Measurements from ENCODE around the gene LDB3. TPM values are rescaled to one million over a fixed set of nuclear protein-coding genes. Genes with fewer than 3 reads are reported as not detected.

The LDB3 gene
- total RNA-seq, 2 donors from 2014 or later = 0.66 to 0.78 TPM

DNA sequence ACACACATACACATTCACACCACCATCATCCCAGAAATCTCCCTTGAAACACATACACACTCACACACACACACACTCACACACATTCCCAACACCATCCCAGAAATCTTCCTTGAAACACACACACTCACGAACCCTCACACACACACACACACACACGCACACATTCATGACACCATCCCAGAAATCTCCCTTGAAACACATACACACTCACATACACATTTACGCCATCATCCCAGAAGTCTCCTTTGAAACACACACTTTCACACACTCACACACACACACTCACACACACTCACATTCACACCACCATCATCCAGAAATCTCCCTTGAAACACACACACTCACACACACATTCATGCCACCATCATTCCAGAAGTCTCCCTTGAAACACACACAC, 14.3 kb upstream of the LDB3 start:
- no peak overlapping the region for H3K4me3 ChIP-seq
- no peaks in the 10 kb centered on the region for H3K27me3 ChIP-seq
- H3K36me3 ChIP-seq (replicated peaks in 1 of 2; ENCODE audit: insufficient read depth in 1 of 2, low read depth in 2 of 2) = no peaks in the 10 kb centered on the region
- no peak overlapping the region for H3K27ac ChIP-seq
- no peak for TF ChIP-seq POLR2A (IDR thresholded peaks at IDR 0.05)
- TF ChIP-seq, protein P1, sequence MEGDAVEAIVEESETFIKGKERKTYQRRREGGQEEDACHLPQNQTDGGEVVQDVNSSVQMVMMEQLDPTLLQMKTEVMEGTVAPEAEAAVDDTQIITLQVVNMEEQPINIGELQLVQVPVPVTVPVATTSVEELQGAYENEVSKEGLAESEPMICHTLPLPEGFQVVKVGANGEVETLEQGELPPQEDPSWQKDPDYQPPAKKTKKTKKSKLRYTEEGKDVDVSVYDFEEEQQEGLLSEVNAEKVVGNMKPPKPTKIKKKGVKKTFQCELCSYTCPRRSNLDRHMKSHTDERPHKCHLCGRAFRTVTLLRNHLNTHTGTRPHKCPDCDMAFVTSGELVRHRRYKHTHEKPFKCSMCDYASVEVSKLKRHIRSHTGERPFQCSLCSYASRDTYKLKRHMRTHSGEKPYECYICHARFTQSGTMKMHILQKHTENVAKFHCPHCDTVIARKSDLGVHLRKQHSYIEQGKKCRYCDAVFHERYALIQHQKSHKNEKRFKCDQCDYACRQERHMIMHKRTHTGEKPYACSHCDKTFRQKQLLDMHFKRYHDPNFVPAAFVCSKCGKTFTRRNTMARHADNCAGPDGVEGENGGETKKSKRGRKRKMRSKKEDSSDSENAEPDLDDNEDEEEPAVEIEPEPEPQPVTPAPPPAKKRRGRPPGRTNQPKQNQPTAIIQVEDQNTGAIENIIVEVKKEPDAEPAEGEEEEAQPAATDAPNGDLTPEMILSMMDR (IDR thresholded peaks at IDR 0.05) = no peak
- 90 to 92% methylated on average over 3 of the region's 3 CpGs for WGBS, 2 donors
- ATAC-seq = no peak
- peaks cover 5% of the 10 kb centered on the region for H3K4me1 ChIP-seq
- intact Hi-C loops (cut with DNase I) = no loop called here
- no peak for DNase-seq
- no peaks in the 10 kb centered on the region for H3K9me3 ChIP-seq

DNA sequence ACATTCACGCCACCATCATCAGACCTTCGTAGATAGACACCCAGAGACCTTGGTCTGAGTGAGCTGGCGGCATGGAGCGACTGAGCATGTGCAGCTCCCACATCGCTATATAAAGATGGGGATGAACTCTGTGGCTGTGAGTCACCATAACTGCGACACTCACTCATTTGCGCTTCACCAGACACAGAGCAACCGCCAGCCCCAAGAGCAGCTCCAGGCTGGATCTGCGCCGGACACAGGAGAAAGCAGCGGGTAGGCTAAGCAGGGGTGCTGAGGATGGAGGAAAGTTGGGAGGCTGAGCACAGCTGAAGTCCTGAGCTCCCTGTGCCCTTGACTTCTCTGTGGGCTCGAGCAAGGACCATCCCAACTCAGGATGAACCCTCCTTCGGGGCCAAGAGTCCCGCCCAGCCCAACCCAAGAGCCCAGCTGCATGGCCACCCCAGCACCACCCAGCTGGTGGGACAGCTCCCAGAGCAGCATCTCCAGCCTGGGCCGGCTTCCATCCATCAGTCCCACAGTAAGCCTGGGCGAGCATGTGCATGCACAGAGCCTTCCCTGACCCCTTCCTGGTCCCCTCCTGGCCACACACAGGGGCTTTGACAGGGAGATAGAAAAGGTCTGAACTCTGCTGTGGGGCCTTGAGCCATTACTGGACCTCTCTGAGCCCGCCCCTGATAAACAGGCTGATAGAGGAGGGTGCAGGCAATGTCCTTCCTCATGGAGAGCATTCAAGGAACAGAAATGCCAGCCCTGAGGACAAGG, 13.7 kb upstream of the LDB3 start, which contains the start of gene OPN4:
Gene OPN4 (plus strand): TSS at position 137 of the 762 bp plus-strand sequence. CDS start 237 bp downstream, at position 374.
- ATAC-seq (no peak), DNase-seq (no peak)
- TF ChIP-seq, protein P1 (IDR thresholded peaks at IDR 0.05) = no peak
- no peak for TF ChIP-seq POLR2A (IDR thresholded peaks at IDR 0.05)
- intact Hi-C loops (cut with DNase I) = no loop called here
- H3K9me3 ChIP-seq = no peaks in the 10 kb centered on the region
- H3K36me3 ChIP-seq (replicated peaks in 1 of 2; ENCODE audit: insufficient read depth in 1 of 2, low read depth in 2 of 2) = no peaks in the 10 kb centered on the region
- H3K4me3 ChIP-seq = no peak within 1 kb of the TSS
- 86 to 94% methylated on average over 14 to 15 of the region's 17 CpGs for WGBS, 2 donors
- H3K4me1 ChIP-seq = no peaks in the 10 kb centered on the region
- H3K27ac ChIP-seq = no peak within 1 kb of the TSS
- no peaks in the 10 kb centered on the region for H3K27me3 ChIP-seq

DNA sequence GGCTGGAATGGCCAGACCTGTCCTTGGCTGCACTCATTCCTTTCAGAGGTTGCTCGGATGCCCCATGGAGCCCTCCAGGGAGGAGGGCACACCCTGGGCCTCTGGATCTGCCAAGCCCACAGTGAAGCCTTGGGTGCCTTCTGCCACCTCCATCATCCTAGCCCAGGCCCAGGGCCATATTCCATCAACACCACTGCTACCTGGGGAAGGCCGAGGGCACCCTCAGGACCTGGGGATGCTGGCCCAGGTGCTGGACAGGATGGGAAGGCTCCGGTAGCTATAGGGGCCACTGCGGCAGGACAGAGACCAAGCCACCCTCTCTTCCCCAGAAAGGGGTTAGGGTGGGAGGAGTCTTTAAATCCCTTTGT, 13.2 kb upstream of the LDB3 start:
- 100% methylated on average over 1 to 3 of the region's 4 CpGs for WGBS, 2 donors
- Histone ChIP-seq H3K4me1 (no peaks in the 10 kb centered on the region), H3K9me3 (no peaks in the 10 kb centered on the region), H3K4me3 (no peak overlapping the region), H3K36me3 (replicated peaks in 1 of 2; ENCODE audit: insufficient read depth in 1 of 2, low read depth in 2 of 2) (no peaks in the 10 kb centered on the region), H3K27me3 (no peaks in the 10 kb centered on the region), H3K27ac (no peak overlapping the region)
- intact Hi-C loops (cut with DNase I) = no loop called here
- DNase-seq (no peak), ATAC-seq (no peak)
- no peak for TF ChIP-seq POLR2A (IDR thresholded peaks at IDR 0.05)
- TF ChIP-seq, protein P1 (IDR thresholded peaks at IDR 0.05) = no peak

DNA sequence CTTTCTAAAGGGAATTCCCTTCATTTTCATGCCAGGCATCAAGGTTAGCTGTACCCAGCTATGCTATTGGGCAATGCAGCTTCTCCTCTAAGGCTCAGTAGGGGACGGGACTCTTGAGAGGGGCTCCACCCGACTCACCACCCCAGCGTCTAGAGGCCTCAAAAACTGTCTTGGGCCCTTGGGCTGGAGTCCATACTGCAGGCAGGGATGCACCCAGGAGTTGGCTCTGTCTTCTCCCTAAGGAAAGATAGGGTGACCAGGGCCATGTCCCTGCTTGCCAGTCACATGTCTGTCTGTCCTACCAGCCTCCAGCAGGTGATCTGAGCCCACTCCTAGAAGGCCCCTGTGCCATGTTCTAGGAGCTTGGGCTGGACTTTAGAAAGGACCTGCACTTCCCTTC, 12.7 kb upstream of the LDB3 start:
- DNase-seq (no peak), ATAC-seq (no peak)
- Histone ChIP-seq H3K4me3 (no peak overlapping the region), H3K9me3 (no peaks in the 10 kb centered on the region), H3K27ac (no peak overlapping the region), H3K27me3 (no peaks in the 10 kb centered on the region), H3K36me3 (replicated peaks in 1 of 2; ENCODE audit: insufficient read depth in 1 of 2, low read depth in 2 of 2) (no peaks in the 10 kb centered on the region), H3K4me1 (no peaks in the 10 kb centered on the region)
- intact Hi-C loops (cut with DNase I) = no loop called here
- TF ChIP-seq, protein P1 (IDR thresholded peaks at IDR 0.05) = no peak
- no peak for TF ChIP-seq POLR2A (IDR thresholded peaks at IDR 0.05)
- 90% methylated on average over 3 of the region's 3 CpGs; no CpG with 5 or more reads in 1 of the 2 donors for WGBS, 2 donors

DNA sequence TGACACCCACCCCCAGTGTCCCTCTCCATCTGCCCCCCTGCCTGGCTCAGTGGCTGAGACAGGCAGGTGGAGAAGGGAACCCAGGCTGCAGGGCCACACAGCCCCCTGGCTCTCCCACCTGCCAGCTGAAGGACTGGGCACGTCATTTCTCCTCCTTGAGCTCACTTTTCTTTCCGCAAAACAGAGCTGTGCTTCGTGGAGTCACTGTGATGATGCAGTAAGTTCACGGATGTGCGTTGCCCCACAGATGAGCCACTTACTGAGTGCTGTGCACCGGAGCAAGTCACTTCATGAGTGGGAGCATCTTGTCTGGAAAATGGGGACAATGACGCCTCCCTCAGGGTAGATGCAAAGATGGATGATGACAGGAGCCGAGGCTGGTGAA, 11.3 kb upstream of the LDB3 start:
- no peaks in the 10 kb centered on the region for H3K9me3 ChIP-seq
- H3K27ac ChIP-seq = no peak overlapping the region
- DNase-seq = no peak
- no peaks in the 10 kb centered on the region for H3K4me1 ChIP-seq
- no peak for TF ChIP-seq POLR2A (IDR thresholded peaks at IDR 0.05)
- TF ChIP-seq, protein P1 (IDR thresholded peaks at IDR 0.05) = no peak
- ATAC-seq = no peak
- H3K36me3 ChIP-seq (replicated peaks in 1 of 2; ENCODE audit: insufficient read depth in 1 of 2, low read depth in 2 of 2) = no peaks in the 10 kb centered on the region
- 93 to 94% methylated on average over 7 to 8 of the region's 8 CpGs for WGBS, 2 donors
- intact Hi-C loops (cut with DNase I) = no loop called here
- H3K27me3 ChIP-seq = no peaks in the 10 kb centered on the region
- H3K4me3 ChIP-seq = no peak overlapping the region
